Measurements from ENCODE around the gene HES4. TPM values are rescaled to one million over a fixed set of nuclear protein-coding genes. Genes with fewer than 3 reads are reported as not detected.
"Not testable (repeated sequence)": the region's sequence is repeated elsewhere in the genome, so short reads cannot be mapped to it uniquely, and the experiment has no call there.

The HES4 gene
- total RNA-seq, 2 donors from 2014 or later, result 50.1 to 98.8 TPM

DNA sequence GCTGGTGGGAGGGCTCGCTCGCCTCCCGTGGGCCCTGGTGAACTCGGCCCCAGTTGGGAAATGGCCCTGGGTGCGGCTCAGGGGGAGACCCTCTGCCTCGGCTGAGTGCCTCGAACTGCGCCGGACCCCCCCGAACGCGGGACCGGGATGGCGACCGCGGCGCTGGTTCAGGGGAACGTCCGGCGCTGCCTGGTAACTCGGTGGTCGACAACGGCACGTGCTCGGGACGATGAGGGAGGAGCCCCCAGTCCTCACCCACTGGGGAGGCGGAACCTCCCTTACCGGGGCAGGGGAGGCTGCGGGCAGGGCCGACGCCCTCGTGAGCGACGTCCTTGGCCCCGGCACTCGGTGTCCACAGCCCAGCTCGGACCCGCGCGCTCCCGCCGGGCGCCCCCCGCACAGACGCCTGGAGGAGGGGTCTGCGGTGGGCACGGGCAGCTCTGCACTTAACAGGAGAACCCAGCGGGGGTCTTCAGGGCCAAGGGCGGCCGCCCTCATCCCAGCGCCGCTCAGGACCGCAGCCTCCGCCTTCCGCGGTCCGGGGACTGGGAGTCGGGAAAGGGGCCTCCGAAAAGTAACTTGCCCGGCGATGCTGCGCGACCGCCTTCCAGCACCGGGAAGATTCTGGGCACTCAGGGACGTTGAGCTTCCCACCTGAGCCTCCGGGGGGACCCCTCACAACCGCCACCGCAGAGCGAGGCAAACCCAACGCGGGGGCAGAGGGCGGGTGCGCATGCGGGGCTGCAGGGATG lies 1.7 kb downstream of the HES4 start:
- Histone ChIP-seq H3K36me3 (no peaks in the 10 kb centered on the region), H3K4me3 (peak overlapping the region; percentile 98), H3K9me3 (no peaks in the 10 kb centered on the region), H3K4me1 (ENCODE audit: control insufficient read depth in 1 of 2, low read depth in 2 of 2) (peaks cover 9 to 29% of the 10 kb centered on the region in 2 donors), H3K27ac (no peak overlapping the region), H3K27me3 (replicated peaks; ENCODE audit: insufficient read depth) (no peaks in the 10 kb centered on the region)
- ATAC-seq (ENCODE audit: insufficient number of reproducible peaks, low FRiP score, low read depth), result no peak
- TF ChIP-seq, protein P1, sequence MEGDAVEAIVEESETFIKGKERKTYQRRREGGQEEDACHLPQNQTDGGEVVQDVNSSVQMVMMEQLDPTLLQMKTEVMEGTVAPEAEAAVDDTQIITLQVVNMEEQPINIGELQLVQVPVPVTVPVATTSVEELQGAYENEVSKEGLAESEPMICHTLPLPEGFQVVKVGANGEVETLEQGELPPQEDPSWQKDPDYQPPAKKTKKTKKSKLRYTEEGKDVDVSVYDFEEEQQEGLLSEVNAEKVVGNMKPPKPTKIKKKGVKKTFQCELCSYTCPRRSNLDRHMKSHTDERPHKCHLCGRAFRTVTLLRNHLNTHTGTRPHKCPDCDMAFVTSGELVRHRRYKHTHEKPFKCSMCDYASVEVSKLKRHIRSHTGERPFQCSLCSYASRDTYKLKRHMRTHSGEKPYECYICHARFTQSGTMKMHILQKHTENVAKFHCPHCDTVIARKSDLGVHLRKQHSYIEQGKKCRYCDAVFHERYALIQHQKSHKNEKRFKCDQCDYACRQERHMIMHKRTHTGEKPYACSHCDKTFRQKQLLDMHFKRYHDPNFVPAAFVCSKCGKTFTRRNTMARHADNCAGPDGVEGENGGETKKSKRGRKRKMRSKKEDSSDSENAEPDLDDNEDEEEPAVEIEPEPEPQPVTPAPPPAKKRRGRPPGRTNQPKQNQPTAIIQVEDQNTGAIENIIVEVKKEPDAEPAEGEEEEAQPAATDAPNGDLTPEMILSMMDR (IDR thresholded peaks at IDR 0.05), result no peak
- no peak for DNase-seq (ENCODE audit: low spot score)

DNA sequence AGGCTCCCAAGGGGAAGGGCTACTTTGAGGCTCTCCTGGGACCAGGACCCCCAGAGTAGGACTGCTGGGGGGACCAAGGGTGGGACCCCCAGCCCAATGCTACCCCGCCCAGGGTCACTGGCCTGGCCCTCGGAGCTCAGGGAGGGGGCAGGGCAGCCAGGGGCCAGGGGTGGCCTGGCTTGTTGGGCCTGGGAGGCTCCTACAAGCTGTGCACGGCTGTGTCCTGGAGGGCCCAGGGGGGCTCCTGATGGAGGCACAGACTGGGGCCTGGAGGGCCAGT lies 2.2 kb downstream of the HES4 start:
- DNase-seq (ENCODE audit: low spot score) (no peak), ATAC-seq (ENCODE audit: insufficient number of reproducible peaks, low FRiP score, low read depth) (no peak)
- peaks cover 9 to 29% of the 10 kb centered on the region in 2 donors for H3K4me1 ChIP-seq (ENCODE audit: control insufficient read depth in 1 of 2, low read depth in 2 of 2)
- no peaks in the 10 kb centered on the region for H3K27me3 ChIP-seq (replicated peaks; ENCODE audit: insufficient read depth)
- TF ChIP-seq, protein P1 (IDR thresholded peaks at IDR 0.05), result no peak
- no peaks in the 10 kb centered on the region for H3K9me3 ChIP-seq
- H3K4me3 ChIP-seq, result no peak overlapping the region
- H3K27ac ChIP-seq, result no peak overlapping the region
- H3K36me3 ChIP-seq, result no peaks in the 10 kb centered on the region

DNA sequence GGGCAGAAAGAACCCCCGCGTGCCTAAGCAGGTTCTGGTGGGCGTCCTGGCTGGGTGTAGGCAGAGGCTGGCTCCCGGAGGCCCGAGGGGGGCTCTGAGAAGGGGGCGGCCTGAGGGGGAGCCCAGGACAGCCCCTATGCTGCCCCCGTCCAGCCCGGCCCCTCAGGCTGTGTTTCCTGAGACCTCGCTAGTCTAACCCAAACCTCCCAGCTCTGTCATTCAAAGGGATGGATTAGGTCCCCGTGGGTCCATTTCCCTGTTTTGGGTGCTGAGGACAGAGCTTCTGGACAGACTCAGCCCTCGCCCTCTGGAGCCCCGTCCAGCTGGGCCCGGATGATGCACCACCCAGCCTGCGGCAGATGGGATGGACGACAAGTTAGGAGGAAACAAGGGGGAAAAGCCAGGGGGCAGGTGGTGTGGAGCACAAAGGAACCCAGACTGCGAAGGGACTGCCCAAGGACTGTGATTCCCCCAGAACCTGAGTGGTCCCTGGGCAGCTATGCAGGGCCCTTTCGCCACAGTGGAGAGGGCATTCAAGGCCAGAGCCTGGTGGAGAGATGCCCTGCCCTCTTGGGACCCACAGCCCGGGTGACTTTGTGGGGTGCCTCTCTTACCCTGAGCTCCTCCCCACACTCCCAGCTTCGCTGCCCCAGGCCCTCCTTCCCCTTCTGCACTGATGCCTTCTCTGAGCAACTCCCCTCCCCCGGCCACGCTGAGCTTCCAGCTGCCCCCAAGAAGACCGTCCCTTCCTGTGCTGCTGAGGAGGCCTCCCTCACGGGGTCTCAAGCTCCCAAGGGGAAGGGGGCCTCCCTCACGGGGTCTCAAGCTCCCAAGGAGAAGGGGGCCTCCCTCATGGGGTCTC lies 2.8 kb downstream of the HES4 start:
- Histone ChIP-seq H3K9me3 (peaks cover 2% of the 10 kb centered on the region), H3K36me3 (no peaks in the 10 kb centered on the region), H3K4me1 (ENCODE audit: control insufficient read depth in 1 of 2, low read depth in 2 of 2) (peaks cover 9 to 29% of the 10 kb centered on the region in 2 donors), H3K27ac (no peak overlapping the region), H3K27me3 (replicated peaks; ENCODE audit: insufficient read depth) (no peaks in the 10 kb centered on the region), H3K4me3 (no peak overlapping the region)
- ATAC-seq (ENCODE audit: insufficient number of reproducible peaks, low FRiP score, low read depth), result no peak
- DNase-seq (ENCODE audit: low spot score), result no peak
- TF ChIP-seq, protein P1 (IDR thresholded peaks at IDR 0.05), result no peak

DNA sequence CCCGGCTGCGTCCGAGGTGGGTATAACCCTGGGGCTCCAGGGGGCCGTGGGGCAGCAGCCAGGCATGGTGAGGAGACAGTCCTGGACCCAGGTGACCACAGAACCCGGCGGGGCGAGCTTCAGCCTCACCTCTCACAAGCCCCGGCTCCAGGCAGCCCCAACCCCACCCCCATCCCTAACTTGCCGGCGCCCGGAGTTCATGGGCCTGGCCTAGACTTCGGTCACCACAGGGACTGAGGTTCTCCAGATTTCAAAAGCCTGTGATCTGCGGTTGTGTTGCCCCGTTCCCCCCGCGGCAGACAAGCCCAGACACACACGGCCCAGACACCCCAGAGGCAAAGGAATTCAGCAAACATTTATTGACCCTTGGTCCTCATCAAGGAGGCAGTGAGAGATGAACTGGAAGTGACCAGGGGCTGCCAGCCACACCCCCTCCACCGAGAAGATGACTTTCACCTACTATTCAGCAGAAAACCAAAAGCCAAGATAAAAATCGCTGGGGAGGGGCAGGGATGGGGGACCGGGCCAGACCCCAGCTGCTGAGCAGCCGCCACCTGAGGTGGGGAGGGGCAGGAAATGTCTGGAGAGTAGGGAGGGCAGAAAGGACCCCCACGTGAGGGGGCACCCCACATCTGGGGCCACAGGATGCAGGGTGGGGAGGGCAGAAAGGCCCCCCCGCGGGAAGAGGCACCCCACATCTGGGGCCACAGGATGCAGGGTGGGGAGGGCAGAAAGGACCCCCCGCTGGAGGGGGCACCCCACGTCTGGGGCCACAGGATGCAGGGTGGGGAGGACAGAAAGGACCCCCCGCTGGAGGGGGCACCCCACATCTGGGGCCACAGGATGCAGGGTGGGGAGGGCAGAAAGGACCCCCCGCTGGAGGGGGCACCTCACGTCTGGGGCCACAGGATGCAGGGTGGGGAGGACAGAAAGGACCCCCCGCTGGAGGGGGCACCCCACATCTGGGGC lies 3.9 kb downstream of the HES4 start:
- Histone ChIP-seq H3K27ac (no peak overlapping the region), H3K4me3 (no peak overlapping the region), H3K4me1 (ENCODE audit: control insufficient read depth in 1 of 2, low read depth in 2 of 2) (peaks cover 9 to 21% of the 10 kb centered on the region in 2 donors), H3K27me3 (replicated peaks; ENCODE audit: insufficient read depth) (no peaks in the 10 kb centered on the region), H3K9me3 (peaks cover 5% of the 10 kb centered on the region), H3K36me3 (no peaks in the 10 kb centered on the region)
- no peak for ATAC-seq (ENCODE audit: insufficient number of reproducible peaks, low FRiP score, low read depth)
- TF ChIP-seq, protein P1 (IDR thresholded peaks at IDR 0.05), result no peak
- DNase-seq (ENCODE audit: low spot score), result no peak

DNA sequence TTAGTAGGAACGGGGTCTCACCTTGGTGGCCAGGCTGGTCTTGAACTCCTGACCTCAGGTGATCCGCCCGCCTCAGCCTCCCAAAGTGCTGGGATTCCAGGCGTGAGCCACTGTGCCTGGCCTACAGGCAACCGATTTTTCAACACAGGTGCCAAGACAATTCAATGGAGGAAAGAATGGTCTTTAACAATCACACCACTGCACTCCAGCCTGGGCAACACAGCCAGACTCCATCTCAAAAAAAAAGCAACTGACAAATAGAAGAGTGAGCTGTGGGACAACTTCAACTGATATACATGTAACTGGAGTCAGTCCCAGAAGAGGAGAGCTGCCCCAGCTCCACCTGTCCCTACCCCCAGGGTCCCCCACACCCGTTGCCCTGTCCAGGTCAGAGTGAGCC lies 5.4 kb downstream of the HES4 start:
- H3K36me3 ChIP-seq; H3K27ac ChIP-seq; H3K27me3 ChIP-seq (replicated peaks; ENCODE audit: insufficient read depth); H3K9me3 ChIP-seq; ATAC-seq (ENCODE audit: insufficient number of reproducible peaks, low FRiP score, low read depth); H3K4me3 ChIP-seq; DNase-seq (ENCODE audit: low spot score): not testable (repeated sequence)
- peaks cover 9 to 16% of the 10 kb centered on the region in 2 donors for H3K4me1 ChIP-seq (ENCODE audit: control insufficient read depth in 1 of 2, low read depth in 2 of 2)

All from thoracic aorta (tissue), 2 donors.